ENCODE data around the gene CACNA2D3.
A peak's percentile ranks its signal among the peaks of the same experiment; 100 is the strongest.

CACNA2D3 gene

GRCh38 chr3:54801977-54802376 lies 679.6 kb downstream of the CACNA2D3 start:
- no peak for DNase-seq (ENCODE audit: low read depth)
- H3K4me3 ChIP-seq (ENCODE audit: low read length): no peak overlapping the region
- TF ChIP-seq, protein P1, sequence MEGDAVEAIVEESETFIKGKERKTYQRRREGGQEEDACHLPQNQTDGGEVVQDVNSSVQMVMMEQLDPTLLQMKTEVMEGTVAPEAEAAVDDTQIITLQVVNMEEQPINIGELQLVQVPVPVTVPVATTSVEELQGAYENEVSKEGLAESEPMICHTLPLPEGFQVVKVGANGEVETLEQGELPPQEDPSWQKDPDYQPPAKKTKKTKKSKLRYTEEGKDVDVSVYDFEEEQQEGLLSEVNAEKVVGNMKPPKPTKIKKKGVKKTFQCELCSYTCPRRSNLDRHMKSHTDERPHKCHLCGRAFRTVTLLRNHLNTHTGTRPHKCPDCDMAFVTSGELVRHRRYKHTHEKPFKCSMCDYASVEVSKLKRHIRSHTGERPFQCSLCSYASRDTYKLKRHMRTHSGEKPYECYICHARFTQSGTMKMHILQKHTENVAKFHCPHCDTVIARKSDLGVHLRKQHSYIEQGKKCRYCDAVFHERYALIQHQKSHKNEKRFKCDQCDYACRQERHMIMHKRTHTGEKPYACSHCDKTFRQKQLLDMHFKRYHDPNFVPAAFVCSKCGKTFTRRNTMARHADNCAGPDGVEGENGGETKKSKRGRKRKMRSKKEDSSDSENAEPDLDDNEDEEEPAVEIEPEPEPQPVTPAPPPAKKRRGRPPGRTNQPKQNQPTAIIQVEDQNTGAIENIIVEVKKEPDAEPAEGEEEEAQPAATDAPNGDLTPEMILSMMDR (conservative IDR thresholded peaks at IDR 0.05; ENCODE audit: low read length): no peak

GRCh38 chr3:54810401-54810800 lies 688.0 kb downstream of the CACNA2D3 start:
- no peak for DNase-seq (ENCODE audit: low read depth)
- TF ChIP-seq, protein P1 (conservative IDR thresholded peaks at IDR 0.05; ENCODE audit: low read length): no peak
- no peak overlapping the region for H3K4me3 ChIP-seq (ENCODE audit: low read length)

GRCh38 chr3:54814224-54814623 lies 691.9 kb downstream of the CACNA2D3 start:
- H3K4me3 ChIP-seq (ENCODE audit: low read length): no peak overlapping the region
- TF ChIP-seq, protein P1 (conservative IDR thresholded peaks at IDR 0.05; ENCODE audit: low read length): no peak
- DNase-seq (ENCODE audit: low read depth): no peak

- TF ChIP-seq, protein P1 (conservative IDR thresholded peaks at IDR 0.05; ENCODE audit: low read length): no peak
- no peak overlapping the region for H3K4me3 ChIP-seq (ENCODE audit: low read length)
- peak; percentile 91 for DNase-seq (ENCODE audit: low read depth)
Observed at GRCh38 chr3:54817628-54818027, 695.3 kb downstream of the CACNA2D3 start.

DNA sequence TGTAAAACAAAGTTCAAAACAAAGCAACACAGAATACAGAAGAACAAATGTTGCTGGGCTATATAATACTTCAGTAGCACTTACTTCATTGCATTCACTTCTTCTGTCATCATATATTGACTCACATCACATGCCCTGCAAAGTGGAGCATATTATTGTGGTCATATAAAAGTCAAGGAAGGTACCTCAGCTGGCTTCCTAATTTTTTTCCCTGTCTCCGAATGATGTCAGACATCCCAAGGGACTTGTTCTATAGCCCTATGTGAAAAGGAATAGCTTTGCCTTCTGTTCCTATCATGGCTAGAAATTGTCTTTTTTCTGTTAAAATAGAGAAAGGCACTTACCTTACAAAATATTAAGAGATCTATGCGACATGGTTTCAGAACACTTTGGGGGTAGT lies 696.1 kb downstream of the CACNA2D3 start:
- H3K4me3 ChIP-seq (ENCODE audit: low read length): no peak overlapping the region
- TF ChIP-seq, protein P1 (conservative IDR thresholded peaks at IDR 0.05; ENCODE audit: low read length): no peak
- DNase-seq (ENCODE audit: low read depth): peak; percentile 13

- DNase-seq (ENCODE audit: low read depth): peak; percentile 80
- TF ChIP-seq, protein P1 (conservative IDR thresholded peaks at IDR 0.05; ENCODE audit: low read length): no peak
- H3K4me3 ChIP-seq (ENCODE audit: low read length): no peak overlapping the region
Observed at GRCh38 chr3:54818942-54819341, 696.6 kb downstream of the CACNA2D3 start.

DNA sequence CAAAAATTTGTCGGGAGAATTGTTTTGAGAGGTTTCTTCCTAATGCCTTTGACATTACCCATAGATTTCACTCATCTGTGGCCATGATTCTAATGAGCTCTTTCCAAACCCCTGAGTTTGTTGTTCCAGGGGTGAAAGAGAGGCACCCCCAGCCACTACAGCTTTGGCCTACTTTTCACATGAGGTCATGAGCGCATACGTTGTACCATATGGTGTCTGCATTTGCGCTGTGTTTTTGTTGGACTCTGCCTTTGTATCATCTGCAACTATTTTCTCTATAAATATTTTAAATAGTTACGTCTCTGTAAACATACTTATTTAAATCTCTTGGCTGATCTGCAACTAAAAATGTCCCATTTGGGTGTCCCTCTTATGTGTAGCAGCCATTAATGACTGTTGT lies 697.6 kb downstream of the CACNA2D3 start:
- TF ChIP-seq, protein P1 (conservative IDR thresholded peaks at IDR 0.05; ENCODE audit: low read length): no peak
- H3K4me3 ChIP-seq (ENCODE audit: low read length): no peak overlapping the region
- DNase-seq (ENCODE audit: low read depth): no peak
